ENCODE measurements around the gene OCEL1. TPM values are rescaled to one million over a fixed set of nuclear protein-coding genes. Genes with fewer than 3 reads are reported as not detected.

Gene OCEL1, protein sequence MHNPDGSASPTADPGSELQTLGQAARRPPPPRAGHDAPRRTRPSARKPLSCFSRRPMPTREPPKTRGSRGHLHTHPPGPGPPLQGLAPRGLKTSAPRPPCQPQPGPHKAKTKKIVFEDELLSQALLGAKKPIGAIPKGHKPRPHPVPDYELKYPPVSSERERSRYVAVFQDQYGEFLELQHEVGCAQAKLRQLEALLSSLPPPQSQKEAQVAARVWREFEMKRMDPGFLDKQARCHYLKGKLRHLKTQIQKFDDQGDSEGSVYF
- total RNA-seq = 1.4 and 2.1 TPM in 2 replicates

DNA sequence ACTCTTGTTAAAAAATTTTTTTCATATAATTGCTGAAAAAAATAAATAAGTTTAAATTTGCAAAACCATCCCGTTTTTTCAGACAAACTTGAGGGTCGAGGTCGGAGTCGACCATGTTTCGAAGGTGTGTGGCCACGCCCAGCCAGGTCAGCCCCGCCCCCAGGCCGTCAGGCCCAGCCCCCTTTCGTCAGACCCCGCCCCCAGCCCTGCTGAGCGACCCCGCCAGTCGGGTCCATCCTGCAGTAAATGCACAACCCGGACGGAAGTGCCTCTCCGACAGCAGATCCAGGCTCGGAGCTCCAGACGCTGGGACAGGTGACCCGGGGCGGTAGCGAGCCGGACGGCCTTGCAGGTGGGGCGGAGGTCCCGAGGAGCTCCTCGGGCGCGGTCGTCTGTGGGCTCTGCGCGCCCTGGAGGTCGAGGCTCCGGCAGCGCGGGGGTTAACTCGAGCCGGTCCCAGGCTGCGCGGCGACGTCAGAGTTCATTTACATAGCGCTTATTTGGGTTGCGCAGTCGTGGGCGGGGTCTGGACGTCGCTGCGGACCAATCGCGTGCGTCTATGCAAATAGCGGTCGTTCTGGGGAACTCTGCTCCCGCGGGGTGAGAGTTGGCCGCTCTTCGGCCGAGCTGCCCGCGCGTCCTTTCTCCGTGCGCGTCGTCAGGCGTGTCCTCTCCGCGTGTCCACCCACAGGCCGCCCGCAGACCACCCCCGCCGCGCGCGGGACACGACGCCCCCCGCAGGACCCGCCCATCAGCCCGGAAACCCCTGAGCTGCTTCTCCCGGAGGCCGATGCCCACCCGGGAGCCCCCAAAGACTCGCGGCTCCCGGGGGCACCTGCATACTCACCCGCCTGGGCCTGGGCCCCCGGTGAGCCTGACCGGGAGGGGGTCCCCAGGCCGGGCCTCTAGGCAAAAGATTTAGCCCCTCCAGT lies at the start of gene OCEL1:
Gene OCEL1 (plus strand): TSS at position 225 of the 932 bp plus-strand sequence. CDS start 22 bp downstream, at position 247.

GRCh38 chr19:17215127-17215971 lies 10.7 kb upstream of the OCEL1 start, which contains the start of gene USE1:
USE1 (plus strand) TSS chr19:17215357; CDS start chr19:17215406, 49 bp downstream.

GRCh38 chr19:17245535-17245984 lies 19.5 kb downstream of the OCEL1 start, which contains the start of gene NR2F6:
NR2F6 (minus strand) TSS chr19:17245919; CDS start chr19:17245220, 699 bp downstream.

GRCh38 chr19:17264641-17264979 lies 38.6 kb downstream of the OCEL1 start, which contains the start of gene USHBP1:
USHBP1 (minus strand) TSS chr19:17264745; CDS start chr19:17264299, 446 bp downstream.

DNA sequence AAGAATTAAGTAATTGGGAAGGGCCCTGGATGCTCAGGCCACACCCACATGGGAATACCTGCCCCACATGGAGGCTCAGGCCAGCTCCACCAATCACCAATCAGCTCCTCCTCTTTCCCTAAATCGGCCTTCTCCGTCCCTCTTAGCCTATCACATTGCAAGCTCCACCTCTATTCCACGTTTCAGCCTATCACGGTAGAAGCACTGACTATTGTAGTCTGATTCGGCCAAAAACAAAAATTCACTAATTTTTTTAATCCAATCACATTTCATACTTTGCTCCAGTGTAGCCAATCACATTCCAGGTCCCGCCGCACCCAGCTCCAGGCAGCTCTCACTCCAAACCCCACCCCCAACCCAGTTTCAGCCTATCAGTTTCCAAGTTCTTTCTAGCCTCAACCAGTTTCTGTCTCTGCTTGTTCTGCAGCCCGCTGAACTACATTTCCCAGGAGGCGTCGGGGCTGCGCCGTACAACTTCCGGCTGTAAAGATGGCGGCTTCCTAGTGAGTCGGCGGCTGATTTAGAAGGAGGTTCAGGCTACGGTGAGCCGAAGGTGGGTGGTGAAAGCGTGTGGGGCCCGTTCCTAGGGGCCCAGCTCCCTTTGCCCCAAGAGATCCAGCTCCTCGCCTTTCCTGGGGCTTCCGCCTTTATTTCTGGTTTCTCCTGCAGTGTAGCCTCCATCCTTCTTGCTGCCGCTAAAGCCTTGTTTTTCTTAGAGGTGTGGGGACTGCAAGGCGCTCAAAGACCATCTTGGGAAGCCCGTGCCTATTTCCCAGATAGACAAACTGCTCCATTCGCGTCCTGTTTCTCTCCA lies 41.2 kb downstream of the OCEL1 start, which contains the start of gene BABAM1:
Gene BABAM1 (plus strand): TSS at position 469 of the 814 bp plus-strand sequence. CDS start 1,364 bp downstream, outside the sequence.

Other genes starting within 250 kb of the OCEL1 start
- gene CPAMD8, start 199.4 kb upstream of the OCEL1 start, total RNA-seq = 0.34 and 2.6 TPM in 2 replicates
- 1.7 and 2.0 TPM in 2 replicates for gene HAUS8, start 150.8 kb upstream of the OCEL1 start, total RNA-seq
- 20.2 and 38.2 TPM in 2 replicates for gene MYO9B, start 150.4 kb upstream of the OCEL1 start, total RNA-seq
- gene USE1, start 10.9 kb upstream of the OCEL1 start, total RNA-seq = 9.6 and 12.5 TPM in 2 replicates
- 68.0 and 99.5 TPM in 2 replicates for gene NR2F6, start 19.7 kb downstream of the OCEL1 start, total RNA-seq
- gene USHBP1, start 38.5 kb downstream of the OCEL1 start, total RNA-seq = not detected in 2 replicates
- 48.9 and 67.7 TPM in 2 replicates for gene BABAM1, start 41.2 kb downstream of the OCEL1 start, total RNA-seq
- 0.64 and 0.68 TPM in 2 replicates for gene ANKLE1, start 55.7 kb downstream of the OCEL1 start, total RNA-seq
- gene ABHD8, start 77.2 kb downstream of the OCEL1 start, total RNA-seq = 7.5 and 13.8 TPM in 2 replicates
- 42.2 and 55.4 TPM in 2 replicates for gene MRPL34, start 79.6 kb downstream of the OCEL1 start, total RNA-seq
- 15.0 and 38.4 TPM in 2 replicates for gene DDA1, start 83.3 kb downstream of the OCEL1 start, total RNA-seq
- 3.4 and 7.6 TPM in 2 replicates for gene ANO8, start 108.6 kb downstream of the OCEL1 start, total RNA-seq
- 20.8 and 25.2 TPM in 2 replicates for gene GTPBP3, start 111.3 kb downstream of the OCEL1 start, total RNA-seq
- gene PLVAP, start 151.1 kb downstream of the OCEL1 start, total RNA-seq = not detected in 2 replicates
- gene CCDC194, start 168.0 kb downstream of the OCEL1 start, total RNA-seq = 0.07 TPM in 1 of 2 replicates, not detected in the other
- gene BST2, start 179.4 kb downstream of the OCEL1 start, total RNA-seq = 1.7 and 34.3 TPM in 2 replicates
- 21.4 and 21.9 TPM in 2 replicates for gene MVB12A, start 193.8 kb downstream of the OCEL1 start, total RNA-seq
- 0.21 TPM in 1 of 2 replicates, not detected in the other for gene TMEM221, start 222.4 kb downstream of the OCEL1 start, total RNA-seq
- gene NXNL1, start 234.7 kb downstream of the OCEL1 start, total RNA-seq = not detected in 2 replicates
- 6.5 and 19.6 TPM in 2 replicates for gene SLC27A1, start 244.3 kb downstream of the OCEL1 start, total RNA-seq

Data from nasal cavity respiratory epithelium epithelial cell of viscerocranial mucosa (primary cell).